HL-60 (cell line): ENCODE results near the gene PROC.

Experiments
- DNase-seq, 2 experiments: peaks; one replicate each; pipeline ENCODE4 v3.0.0-alpha.2; 2010 to 2020; ENCODE audit warnings: low read depth in 1 of 2, low spot score in 1 of 2
- H3K27ac ChIP-seq: fragments of 250-450 bp; sonication (Bioruptor Pico); replicated peaks from 2 replicates; pipeline ENCODE4 v1.5.1; 2020; ENCODE audit warnings: mild to moderate bottlenecking, moderate library complexity
- H3K27me3 ChIP-seq: fragments of 250-450 bp; sonication (Bioruptor Pico); 2 replicates; pipeline ENCODE4 v1.5.1; 2021; ENCODE audit warnings: mild to moderate bottlenecking, moderate library complexity; ENCODE audit not compliant: insufficient read depth, poor library complexity, severe bottlenecking
- H3K4me3 ChIP-seq: replicated peaks from 2 replicates; pipeline ENCODE4 v1.5.1; 2011; ENCODE audit warnings: mild to moderate bottlenecking, control low read depth, low read length; ENCODE audit not compliant: insufficient read depth
- CTCF ChIP-seq: IDR thresholded peaks from one replicate; pipeline ENCODE4 v1.5.1; 2011; ENCODE audit warnings: low read length, control low read depth, inconsistent platforms; ENCODE audit not compliant: insufficient read depth
- GABPA ChIP-seq: IDR thresholded peaks from 2 replicates; pipeline ENCODE4 v1.6.1; 2012; ENCODE audit warnings: low read depth
- POLR2AphosphoS5 ChIP-seq: IDR thresholded peaks from 2 replicates; pipeline ENCODE4 v1.6.1; 2012; ENCODE audit warnings: low read depth
- REST ChIP-seq: IDR thresholded peaks from 2 replicates; pipeline ENCODE4 v1.6.1; 2012; ENCODE audit warnings: low read depth; ENCODE audit not compliant: insufficient replicate concordance
- SPI1 ChIP-seq: IDR thresholded peaks from 2 replicates; pipeline ENCODE4 v1.6.1; 2012; ENCODE audit warnings: low read depth, mild to moderate bottlenecking, borderline replicate concordance

Gene PROC

GRCh38 chr2:127373362-127374083, 44.7 kb upstream of the PROC start:
- TF ChIP-seq SPI1 (no peak), GABPA (no peak), REST (no peak), CTCF (no peak), POLR2AphosphoS5 (no peak)
- H3K27me3 ChIP-seq, result no peaks in the 10 kb centered on the region
- no peak overlapping the region for H3K4me3 ChIP-seq
- H3K27ac ChIP-seq, result no peak overlapping the region
- DNase-seq, result no peak

GRCh38 chr2:127376257-127376656, 42.0 kb upstream of the PROC start:
- no peak for DNase-seq
- TF ChIP-seq SPI1, result no peak
- TF ChIP-seq REST, result no peak
- no peak for TF ChIP-seq GABPA
- no peak for TF ChIP-seq POLR2AphosphoS5
- Histone ChIP-seq H3K4me3 (no peak overlapping the region), H3K27ac (no peak overlapping the region), H3K27me3 (no peaks in the 10 kb centered on the region)

DNA sequence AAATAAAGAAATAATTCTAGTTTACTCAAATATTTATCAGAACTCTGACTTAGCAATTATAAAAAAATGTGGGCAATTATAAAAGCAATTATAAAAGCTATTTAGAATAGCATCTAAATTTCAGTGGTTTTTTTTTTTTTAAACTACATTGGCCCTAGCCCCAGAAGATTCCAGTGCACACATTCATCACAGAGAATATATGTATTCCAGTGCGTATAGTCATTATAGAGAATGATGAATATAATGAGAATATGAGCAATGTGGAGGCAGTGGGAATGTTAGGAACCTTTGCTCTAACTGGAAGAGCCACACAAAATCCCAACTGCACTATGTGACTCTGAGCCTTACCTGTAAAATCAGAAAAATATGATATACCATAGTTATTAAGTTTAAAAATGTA, 41.0 kb upstream of the PROC start:
- no peak for DNase-seq
- Histone ChIP-seq H3K4me3 (no peak overlapping the region), H3K27ac (no peak overlapping the region), H3K27me3 (no peaks in the 10 kb centered on the region)
- TF ChIP-seq GABPA (no peak), REST (no peak), POLR2AphosphoS5 (no peak), SPI1 (no peak), CTCF (no peak)
